Kasumi-1 (cell line): Measurements from ENCODE around the gene AGBL3.

Source experiments
- DNase-seq, 2 experiments: peaks; one replicate each; lab custom pipeline; 2025; lab: John Stamatoyannopoulos, UW

Gene AGBL3

DNA sequence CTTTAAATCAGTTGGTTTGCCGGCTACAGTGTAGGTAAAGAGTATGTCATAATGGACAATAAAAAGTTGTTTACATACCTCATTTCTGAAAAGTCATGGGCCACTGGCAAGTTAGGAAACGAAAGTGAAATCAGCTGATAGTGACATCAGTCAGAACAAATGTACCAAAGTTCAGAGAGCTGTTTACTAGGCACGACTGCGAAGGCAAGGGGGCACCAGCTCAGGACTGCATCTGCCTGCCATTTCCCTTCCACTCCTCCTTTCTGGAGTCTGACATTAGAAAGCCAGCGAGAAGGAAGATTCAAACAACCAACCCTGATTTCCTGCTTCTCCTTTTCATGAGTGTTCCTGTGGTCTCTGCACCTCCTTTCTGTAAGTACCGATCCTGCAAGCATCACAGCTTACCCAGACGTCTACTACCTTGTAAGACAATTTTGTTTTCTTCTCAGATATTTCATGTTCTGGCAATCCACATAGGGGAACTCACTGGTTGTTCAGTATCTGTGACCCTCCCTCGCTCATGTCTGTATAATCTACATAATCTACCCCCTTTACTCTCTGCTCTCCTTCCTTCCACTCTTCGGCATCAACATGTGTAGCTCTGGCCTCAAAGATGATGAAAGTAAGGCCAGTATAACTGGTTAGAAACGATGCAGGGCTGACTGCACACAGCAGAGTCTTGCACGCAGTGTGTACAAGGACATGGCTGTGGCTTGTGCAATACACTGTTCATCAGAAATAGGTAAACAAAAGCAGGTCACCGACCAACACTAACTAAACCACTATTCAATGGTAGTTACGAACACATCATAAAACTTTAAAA is 161.8 kb downstream of the AGBL3 start, which contains the start of gene TMEM140:
Gene TMEM140, plus strand, starts transcription at position 174 of the 823 bp plus-strand sequence. CDS start 16,370 bp downstream, outside the sequence.
- peak; percentile 41 to 75 for DNase-seq

DNA sequence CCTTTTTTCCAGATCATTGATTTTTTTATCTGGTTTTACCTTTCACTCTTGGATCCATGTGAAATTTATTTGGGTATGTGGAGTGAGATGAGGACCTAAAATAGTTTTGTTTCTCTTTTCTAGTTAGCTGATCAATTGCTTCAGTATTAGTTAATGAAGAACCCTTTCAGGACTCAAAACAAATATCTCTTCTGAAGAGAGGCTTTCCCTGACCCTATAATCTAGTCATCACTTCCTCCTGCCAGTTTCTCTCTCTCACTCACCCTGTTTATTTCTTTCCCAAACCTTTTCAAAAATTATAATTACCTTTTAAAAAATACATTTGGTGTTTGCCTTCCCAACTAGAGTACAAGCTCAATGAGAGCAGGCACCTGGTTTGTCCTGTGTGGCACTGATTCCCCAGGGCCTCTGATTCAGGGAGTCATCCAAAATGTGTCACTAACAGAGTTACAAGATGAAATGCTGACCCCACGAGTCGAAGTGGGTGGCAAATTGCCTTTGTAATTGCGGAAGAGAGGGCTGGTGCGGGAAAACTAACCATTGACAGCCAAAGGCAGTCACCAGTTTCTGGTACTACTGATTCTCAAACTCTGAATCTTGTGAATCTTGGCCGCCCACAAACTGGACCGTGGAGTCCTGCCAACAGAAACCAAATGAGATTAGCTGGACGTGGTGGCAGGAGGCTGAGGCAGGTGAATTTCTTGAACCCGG is 163.9 kb downstream of the AGBL3 start:
- DNase-seq = no peak

DNA sequence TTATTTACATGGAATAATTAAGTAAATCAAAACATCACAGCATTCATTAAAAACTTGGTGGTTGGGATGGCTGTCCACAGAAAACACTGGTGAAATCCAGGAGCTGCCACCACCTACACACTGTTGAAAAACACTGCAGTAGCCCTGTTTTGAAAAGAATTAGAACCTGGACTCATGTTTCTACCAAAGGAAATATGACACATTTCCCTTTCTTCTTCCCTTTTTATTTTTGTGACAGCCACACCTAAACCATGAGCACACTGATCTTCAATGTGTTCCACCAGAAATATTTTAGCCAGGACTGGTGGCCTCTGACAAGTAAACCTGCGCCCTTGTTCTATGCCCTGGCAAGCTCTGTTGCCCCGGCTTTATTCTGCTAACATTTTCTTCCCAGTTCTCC is 164.8 kb downstream of the AGBL3 start:
- peak; percentile 18 to 34 for DNase-seq

DNA sequence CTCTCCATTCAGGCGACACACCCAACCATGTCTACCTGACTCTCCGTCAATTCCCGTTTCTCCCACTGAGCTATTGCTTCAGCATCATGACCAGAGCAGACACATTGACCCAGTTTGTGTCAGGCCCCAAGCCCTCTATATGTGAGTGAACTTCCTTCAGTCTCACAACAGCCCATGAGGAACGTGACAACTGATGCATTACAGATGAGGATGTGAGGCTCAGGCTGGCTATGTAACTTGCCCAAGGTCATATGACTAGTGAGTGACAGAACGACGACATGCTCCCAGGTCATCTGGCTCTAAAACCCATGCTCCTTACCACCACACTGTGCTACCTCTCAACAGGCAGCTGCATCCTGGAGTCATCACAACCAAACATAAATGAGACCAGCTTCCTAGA is 165.2 kb downstream of the AGBL3 start:
- no peak for DNase-seq

DNA sequence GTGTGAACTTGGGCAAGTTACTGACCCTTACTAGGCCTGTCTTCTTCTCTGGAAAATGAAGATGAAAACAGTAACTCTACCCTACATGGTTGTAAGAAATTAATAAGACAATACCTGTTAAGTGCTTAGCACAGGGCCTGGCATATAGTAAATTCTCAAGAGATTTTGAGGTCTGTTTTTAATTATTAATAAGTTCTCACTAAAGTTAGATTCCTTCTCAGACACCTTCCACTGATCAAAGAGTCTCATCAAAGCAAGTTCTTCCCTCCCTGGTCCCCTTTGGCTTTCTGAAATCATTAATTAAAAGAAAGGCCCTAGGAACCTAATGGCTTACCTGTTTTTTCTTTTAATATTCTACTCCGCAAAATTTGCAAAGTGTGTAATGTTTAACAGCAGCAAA is 166.1 kb downstream of the AGBL3 start:
- DNase-seq = no peak

DNA sequence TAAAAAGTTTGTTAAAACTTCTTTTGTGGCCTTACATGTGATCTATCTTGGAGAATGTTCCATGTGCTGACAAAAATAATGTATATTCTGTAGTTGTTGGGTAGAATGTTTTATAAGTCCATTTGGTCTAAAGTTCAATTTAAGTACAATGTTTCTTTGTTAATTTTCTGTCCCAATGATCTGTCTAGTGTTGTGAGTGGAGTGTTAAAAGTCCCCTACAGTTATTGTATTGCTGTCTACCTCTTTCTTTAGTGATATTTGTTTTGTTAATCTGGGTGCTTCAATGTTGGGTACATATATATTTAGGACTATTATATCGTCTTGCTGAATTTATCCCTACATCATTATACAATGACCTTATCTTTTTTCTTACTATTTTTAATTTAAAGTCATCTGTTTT is 168.4 kb downstream of the AGBL3 start:
- no peak for DNase-seq

DNA sequence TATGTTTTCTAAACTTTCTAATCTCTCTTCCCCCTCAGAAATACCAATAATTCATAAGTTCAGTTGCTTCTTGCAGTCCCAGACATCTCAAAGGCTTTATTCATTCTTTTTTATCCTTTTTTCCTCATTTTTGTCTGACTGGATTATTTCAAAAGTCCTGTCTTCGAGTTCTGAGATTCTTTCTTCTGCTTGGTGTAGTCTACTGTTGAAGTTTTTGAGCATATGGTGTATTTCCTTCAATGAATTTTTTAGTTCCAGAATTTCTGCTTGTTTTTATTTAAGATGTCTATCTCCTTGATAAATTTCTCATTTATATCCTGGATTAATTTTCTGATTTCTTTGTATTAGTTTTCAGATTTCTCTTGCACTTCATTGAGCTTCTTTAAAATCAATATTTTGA is 170.0 kb downstream of the AGBL3 start:
- no peak for DNase-seq

DNA sequence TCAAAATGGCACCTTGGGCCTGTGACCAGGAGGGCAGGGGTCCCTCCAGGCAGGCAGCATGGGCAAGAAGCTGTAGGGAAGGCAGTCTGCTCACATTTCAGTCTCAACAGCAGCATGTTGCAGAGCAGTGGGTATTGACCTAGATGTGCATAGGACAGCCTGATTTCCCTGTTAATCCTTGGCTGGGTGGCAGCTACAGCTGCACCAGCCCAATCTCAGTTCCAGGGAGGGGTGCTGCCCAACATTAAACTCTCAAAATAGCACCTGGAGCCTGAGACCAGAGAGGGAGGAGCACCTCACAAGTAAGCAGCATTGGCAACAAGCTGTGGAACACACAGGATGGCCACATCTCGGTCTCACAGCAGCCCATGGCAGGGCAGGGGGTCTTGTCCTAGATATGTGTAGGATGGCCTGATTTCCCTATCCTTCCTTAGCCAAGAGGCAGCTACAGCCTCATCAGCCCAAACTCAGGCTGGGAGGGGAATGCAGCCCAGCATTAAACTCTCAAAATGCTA is 171.9 kb downstream of the AGBL3 start:
- DNase-seq = no peak

DNA sequence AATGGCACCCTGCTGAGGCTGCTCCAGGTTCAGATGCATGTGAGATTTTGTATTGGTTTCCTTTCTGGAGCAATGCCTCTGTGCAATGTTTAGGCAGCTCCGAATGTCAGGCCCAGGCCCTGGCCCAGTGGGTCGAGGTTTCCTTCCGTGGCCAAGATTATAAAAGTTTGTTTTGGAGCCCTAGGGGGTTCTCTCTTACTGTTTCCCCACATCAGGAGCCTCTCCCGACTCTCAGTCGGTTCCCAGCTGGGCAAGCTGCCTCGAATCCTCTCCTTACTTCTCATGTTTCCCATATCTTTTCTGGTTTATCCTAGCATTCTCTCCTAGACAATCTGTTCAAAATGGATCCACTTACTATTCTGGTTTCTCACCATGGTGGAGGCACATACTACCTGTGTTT is 172.6 kb downstream of the AGBL3 start:
- DNase-seq = no peak

DNA sequence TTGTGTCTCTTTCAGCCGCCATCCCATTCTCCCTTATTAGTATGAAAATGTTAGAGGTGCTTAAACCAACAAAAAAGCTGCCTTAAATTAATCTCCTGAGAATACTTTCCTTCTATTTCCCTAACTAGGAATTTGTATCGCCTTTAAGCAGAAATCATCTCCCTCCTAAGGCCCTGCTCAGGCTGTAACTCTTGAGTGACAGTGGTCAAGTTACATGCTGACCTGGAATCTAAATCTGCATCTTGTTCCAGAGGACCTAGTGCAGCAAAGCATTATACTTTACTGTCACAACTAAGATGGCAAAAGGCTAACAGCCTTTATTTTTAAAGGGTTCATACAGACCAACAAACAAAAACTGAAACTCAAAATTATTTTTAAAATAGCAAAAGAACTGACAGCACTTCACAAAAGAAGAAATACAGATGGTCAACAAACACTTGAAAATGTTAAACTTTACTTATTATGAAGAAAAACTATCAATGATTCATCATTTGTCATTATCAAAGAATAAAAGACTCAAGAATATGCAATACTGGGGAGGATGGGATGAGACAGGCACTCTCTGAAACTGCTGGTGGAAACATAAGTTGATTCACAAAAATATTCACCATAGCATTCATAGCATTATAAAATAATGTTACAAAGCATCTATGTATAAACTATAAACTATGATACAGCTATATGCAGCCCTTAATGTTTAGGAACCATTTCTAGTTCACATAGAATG is 173.2 kb downstream of the AGBL3 start:
- DNase-seq = no peak

DNA sequence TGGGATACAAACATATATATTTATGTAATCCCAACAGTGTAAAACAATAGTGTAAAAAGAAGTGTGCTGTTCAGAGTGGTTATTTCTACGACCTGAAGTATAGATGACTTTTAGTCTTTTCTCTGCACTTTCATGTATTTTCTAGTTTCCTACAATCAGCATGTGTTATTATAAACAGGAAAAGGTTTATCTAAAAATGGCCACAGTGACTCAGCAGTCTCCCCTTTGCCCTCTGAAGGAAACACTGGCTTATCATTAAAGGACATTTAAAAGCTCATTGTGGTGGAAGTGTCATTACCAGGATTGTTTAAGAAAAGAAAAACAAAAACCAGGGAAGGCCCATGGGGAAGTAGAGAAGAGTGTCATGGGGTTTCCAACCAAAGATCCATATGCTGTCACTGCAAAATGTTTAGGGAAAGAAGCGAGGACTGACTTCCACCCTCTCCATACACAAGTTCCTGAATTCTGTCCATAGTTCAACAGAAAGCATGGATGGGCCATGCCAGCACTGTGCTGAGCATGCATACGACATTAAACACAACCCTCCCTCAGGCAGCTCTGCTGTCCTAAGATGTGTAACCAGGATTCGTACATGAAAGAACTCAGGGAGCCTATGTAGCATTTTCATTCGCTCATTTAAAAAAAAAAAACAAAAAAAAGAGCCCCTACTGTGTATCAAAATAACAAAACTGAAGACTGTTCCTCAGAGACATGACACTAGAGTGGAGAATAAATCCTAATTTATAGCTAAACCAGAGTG is 174.0 kb downstream of the AGBL3 start:
- DNase-seq = peak in 1 of 2 experiments; percentile 19

DNA sequence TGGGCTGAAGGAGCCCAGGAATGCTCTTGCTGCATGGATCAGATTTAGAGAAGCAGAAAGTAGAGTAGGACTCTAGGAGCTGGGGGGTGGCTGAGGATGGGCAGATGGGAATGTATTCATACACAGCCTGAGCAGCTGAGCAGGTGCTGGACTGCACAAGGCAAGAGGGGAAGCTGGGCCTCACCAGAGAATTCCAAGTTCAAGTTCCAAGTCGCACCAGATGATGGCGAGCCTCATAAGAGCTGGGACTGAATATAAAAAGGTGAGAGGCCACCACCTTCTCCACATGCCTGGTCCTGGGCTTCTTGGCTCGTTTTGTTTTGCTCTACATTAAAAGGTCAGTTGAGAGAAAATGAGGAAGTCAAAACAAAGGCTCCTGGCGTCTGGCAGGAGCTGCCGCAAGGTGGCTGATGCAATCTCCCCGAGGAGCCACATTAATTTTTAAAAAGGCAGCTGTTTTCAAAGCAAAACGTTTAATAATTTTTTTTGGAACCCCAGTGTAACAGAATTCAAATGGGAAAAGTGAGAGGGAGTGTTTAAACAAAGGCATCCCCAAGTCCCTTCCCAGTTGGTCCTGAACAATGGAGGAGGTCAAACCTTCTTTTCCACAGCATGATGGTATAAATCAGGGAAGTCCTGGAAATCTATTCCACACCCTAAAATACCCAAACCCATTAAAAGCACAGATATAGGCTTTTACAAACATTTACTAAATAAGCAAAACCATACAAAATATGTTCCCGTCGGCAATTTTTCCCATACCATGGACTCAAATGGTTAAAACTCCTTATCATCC is 174.7 kb downstream of the AGBL3 start:
- DNase-seq = peak; percentile 69 to 77

DNA sequence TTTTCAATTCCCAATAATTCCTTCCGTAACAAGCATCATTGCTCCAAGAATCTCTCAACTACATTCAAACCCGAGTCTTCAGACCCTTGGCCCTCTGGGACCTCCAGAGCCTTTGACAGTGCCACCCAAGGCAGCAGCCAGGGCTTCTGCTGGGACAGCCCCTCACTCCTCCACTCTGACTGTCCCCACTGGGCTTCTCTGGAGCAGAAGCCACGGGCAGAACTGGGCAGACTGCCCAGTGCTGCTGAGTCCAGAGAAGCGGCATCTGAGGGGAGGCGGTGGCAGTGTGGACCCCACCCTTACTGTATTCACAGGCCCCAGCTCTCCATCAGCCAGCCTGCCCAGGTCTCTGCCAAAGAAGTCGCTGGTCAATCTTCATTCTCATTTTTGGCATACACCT is 175.4 kb downstream of the AGBL3 start:
- DNase-seq = no peak

DNA sequence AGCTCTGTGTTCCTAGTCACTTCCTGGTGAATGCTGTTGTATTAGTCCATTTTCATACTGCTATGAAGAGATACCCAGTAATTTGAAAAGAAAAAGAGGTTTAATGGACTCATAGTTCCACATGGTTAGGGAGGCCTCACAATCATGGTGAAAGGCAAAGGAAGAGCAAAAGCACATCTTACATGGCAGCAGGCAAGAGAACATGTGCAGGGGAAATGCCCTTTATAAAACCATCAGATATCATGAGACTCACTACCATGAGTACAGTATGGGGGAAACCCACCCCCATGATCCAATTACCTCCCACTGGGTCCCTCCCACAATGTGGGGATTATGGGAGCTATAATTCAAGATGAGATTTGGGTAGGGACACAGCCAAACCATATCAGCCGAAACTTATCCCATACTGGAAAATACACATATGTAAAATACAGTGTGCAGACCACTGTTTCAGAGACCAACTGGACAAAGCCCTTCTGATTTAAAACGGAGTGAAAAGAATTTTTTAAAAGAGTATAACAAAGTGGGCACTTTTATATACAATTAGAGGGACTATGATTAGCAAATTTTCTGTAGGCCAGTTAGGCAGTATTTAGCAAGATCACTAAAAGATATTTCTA is 176.2 kb downstream of the AGBL3 start:
- DNase-seq = no peak

DNA sequence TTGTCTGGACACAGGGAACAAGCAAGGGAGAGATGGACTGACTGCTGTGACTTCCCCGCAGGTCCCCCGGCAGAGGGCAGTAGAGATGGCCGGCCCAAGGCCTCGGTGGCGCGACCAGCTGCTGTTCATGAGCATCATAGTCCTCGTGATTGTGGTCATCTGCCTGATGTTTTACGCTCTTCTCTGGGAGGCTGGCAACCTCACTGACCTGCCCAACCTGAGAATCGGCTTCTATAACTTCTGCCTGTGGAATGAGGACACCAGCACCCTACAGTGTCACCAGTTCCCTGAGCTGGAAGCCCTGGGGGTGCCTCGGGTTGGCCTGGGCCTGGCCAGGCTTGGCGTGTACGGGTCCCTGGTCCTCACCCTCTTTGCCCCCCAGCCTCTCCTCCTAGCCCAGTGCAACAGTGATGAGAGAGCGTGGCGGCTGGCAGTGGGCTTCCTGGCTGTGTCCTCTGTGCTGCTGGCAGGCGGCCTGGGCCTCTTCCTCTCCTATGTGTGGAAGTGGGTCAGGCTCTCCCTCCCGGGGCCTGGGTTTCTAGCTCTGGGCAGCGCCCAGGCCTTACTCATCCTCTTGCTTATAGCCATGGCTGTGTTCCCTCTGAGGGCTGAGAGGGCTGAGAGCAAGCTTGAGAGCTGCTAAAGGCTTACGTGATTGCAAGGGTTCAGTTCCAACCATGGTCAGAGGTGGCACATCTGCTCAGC is 178.2 kb downstream of the AGBL3 start:
- no peak for DNase-seq

DNA sequence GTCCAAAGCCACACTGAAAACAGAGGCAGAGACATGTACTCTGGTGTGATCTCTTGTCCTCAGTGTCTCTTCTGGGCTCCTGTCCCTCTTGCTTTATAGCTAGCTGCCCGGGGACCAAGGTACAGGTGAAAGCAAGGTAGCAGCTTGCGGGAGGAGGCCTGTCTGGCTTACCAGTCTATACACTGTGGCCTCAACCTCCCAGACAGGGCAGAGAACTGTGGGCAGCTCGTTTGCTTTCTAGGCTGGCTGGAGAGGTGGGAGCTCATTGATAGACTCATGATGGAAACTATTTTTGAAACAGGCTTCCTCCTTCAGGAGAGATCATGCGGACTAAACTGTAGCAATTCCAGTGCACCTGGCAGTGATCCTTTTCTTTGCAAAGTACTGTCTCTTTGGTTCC is 179.6 kb downstream of the AGBL3 start:
- no peak for DNase-seq

DNA sequence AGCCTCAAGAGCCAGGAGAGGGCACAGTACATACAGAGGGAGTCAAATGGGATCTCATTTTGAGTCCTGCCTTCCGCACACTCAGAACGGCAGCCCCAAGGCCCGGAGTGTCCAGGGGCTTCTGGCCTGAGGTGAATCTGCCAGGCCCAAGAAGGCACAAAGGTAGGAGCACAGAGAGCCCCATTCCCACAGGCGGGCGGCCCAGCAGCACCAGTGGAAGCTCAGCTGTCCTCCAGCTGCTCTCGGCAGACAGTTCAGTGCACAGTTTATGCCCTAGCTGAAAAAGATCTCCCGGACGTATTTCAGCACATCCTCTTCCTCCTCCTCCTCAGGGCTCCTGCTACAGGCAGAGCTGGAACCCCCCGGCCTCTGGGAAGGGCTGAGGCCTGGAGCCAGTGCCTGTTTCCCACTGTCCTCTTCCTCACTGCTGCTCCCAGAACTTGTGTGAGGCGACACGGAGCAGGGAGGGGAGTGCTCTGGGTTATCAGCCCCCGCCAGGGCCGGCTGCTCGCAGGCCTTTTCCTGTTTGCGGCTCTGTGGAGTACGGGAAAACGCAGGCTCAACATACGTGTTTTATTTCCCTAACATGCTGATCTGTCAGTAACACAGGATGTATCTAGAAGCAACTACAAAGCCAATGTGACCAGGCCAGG is 180.2 kb downstream of the AGBL3 start:
- no peak for DNase-seq

DNA sequence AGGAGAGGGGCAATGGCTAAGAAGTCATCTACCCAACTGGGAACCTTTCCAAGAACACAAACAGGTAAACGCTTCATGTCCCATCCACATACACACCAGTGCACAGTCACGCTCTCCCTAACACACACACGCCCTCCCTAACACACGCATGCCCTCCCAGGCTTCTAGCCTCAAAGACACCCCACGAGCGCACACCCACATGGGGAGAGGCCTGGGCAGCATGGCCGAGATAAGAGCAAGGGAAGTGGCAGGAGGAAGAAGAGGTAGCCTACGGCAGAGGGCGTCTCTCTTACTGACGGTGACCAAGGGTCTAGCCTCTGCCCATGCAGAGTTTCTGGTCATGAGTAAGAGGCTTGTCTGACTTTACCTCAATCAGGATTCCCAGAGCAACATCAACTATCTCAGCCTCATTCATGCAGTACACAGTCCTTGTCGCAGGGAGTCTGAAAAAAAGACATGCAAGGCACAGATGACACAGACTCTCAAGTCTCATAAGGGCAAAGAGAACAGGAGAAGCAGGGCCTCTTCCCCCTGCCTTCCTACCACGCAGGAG is 181.1 kb downstream of the AGBL3 start:
- no peak for DNase-seq

DNA sequence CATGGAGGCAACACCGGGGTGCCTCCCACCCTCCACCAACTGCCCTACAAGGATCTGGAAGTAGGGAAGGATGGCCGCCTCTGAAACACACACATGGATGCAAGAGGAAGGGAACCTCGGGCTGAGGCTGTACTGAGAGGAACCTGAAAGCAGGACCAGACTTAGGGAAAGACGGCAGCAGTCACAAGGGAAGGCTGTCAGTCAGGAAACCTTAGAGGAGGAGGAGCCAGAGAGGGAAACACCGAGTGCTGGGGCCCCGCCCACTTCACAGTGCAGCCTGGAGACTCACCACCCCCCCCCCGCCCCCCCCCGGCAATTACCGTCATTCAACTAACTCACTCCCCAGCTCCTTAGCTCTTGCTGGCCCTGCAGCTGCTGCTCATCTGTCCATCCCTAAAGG is 181.7 kb downstream of the AGBL3 start:
- no peak for DNase-seq
